Heart right ventricle (tissue), 16 donors: ENCODE data around the gene SEMA3A. TPM values are rescaled to one million over a fixed set of nuclear protein-coding genes. Genes with fewer than 3 reads are reported as not detected.

ENCODE experiments used
- ATAC-seq, 8 donors: fragments of 200-7000 bp; cut with Tn5 transposase; one replicate each; pipeline ENCODE4 v1.9.1; 2020; ENCODE audit warnings: mild to moderate bottlenecking in 8 of 8, moderate library complexity in 8 of 8, moderate number of reproducible peaks in 1 of 8
- DNase-seq, 2 donors: peaks; one replicate each; pipeline ENCODE4 v3.0.0-alpha.2; 2020
- H3K27ac ChIP-seq, 10 donors: fragments of 200-600 bp; sonication (generic) in 2 of 10; one replicate each; pipeline versions ENCODE4 v1.5.0 to v1.8.0; 2020 to 2022; ENCODE audit warnings: mild to moderate bottlenecking in 3 of 10
- H3K27me3 ChIP-seq, 7 donors: fragments of 200-600 bp; one replicate each; pipeline ENCODE4 v1.8.0; 2021 to 2022; ENCODE audit warnings: mild to moderate bottlenecking in 2 of 7
- H3K36me3 ChIP-seq, 9 donors: fragments of 200-600 bp; sonication (generic) in 1 of 9; one replicate each; pipeline versions ENCODE4 v1.5.0 to v1.8.0; 2020 to 2022; ENCODE audit warnings: mild to moderate bottlenecking in 2 of 9
- H3K4me1 ChIP-seq, 9 donors: fragments of 200-600 bp; sonication (generic) in 1 of 9; one replicate each; pipeline versions ENCODE4 v1.5.0 to v1.8.0; 2020 to 2022; ENCODE audit warnings: mild to moderate bottlenecking in 4 of 9
- H3K4me3 ChIP-seq, 10 donors: fragments of 200-600 bp; sonication (generic) in 2 of 10; one replicate each; pipeline versions ENCODE4 v1.5.0 to v1.8.0; 2020 to 2022; ENCODE audit warnings: mild to moderate bottlenecking in 7 of 10, moderate library complexity in 2 of 10
- H3K9me3 ChIP-seq, 11 donors: fragments of 200-600 bp in 10 of 11; sonication (generic) in 2 of 11; one replicate each; pipeline versions ENCODE4 v1.5.0 to v1.8.0; 2013 to 2022; ENCODE audit warnings: mild to moderate bottlenecking in 2 of 11, control low read depth in 1 of 11, moderate library complexity in 1 of 11
- CTCF ChIP-seq, 9 donors: fragments of 200-600 bp; sonication (generic) in 2 of 9; IDR thresholded peaks; one replicate each; pipeline versions ENCODE4 v1.5.0 to v1.8.0; 2021 to 2022; ENCODE audit warnings: antibody characterized with exemption in 9 of 9, mild to moderate bottlenecking in 5 of 9, moderate library complexity in 1 of 9
- WGBS, 2 donors: extraction: QIAGEN DNeasy Blood & Tissue Kit; methylation state at CpG; one replicate each; pipeline ENCODE4 v1.1.7; 2013; ENCODE audit warnings: inconsistent platforms in 1 of 2; 5-methylcytosine and 5-hydroxymethylcytosine counted together
- intact Hi-C, 10 donors: fragments of 100-400 bp; cut with DNase I; formaldehyde crosslinking; loops; one replicate each; pipeline versions ENCODE4 v1.11.1 to v1.14.2; 2022
- polyA plus RNA-seq, 2 donors: library from polyadenylated mRNA; stranded (reverse); fragments of 200-250 nt; gene quantifications; one replicate each; pipeline ENCODE4 v1.2.3, GENCODE V29; 2013
- total RNA-seq, 10 donors: library from RNA; stranded (reverse); fragmentation: NEBNext Ultra II Directional in 3 of 10; extraction: Animal tissue kit (Norgen Biotek cat#: 25700) in 3 of 10; gene quantifications; one replicate each; pipeline versions ENCODE4 v1.2.1 to v1.2.4, GENCODE V29; 2021 to 2023
- donor health status: Arrhythmogenic right ventricular cardiomyopathy.
- donor health status: ischemic (EF 13 %, LVEDD 7.1; RV severe dilation, severe dysfunction).
- donor health status: healthy with polysubstance abuse.
- donor health status: DM: no; HTN: yes; CAD: no.
- donor health status: DM: no; HTN: no; CAD: no.
- donor health status: ischemic (EF 25% LVEDD 6.9; RV normal size, moderate dysfunction).
- donor health status: ischemic (EF 25% LVEDD 5.7; RV mildly dilated, moderate dysfunction).
- donor health status: healthy.
- donor health status: DM: yes; HTN: yes; CAD: no.
- donor health status: Ischemic cardiomyopathy.
- donor health status: ischemic (EF 35%, LVEDD 5.7; RV mildly dilated, moderate dysfunction).
- donor health status: nonischemic (EF 11% LVEDD 7.7; RV severe dilation, severe dysfunction).
- donor health status: DM: yes; HTN: yes; CAD: no.
- donor health status: PGD.
- donor health status: ischemic (EF 29% LVEDD 5.4; RV normal size, mild dysfunction).
- donor health status: nonischemic (EF 23%, LVEDD 6.1; RV moderate dilation, normal function).

SEMA3A gene
- total and polyA plus RNA-seq, 12 donors: 0.19 to 5.3 (median 1.5) TPM

DNA sequence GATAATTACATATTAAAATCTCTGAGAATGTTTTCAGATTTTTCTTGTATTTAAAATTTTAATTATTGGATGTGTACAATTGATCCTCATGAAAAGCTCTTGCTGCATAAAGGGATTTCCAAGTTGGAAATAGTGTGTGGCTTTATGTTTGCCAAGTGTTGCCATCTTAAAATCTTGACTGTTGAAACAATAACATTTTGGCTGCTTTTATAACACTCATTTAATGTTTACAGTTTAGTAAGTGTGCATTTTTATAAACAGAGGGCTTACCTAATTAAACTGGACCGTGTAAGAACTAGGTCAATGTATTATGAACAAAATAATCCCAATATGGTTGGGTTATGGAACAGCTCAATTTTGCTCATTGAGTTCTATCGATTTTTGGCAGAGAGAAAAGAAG is 23.9 kb downstream of the SEMA3A start:
- intact Hi-C loops: no loop called here
- no peak overlapping the region for H3K27ac ChIP-seq
- DNase-seq (no peak), ATAC-seq (no peak)
- no peaks in the 10 kb centered on the region for H3K4me1 ChIP-seq
- 88 to 91% methylated on average over 2 of the region's 2 CpGs for WGBS, 2 donors
- H3K27me3 ChIP-seq: no peaks in the 10 kb centered on the region
- no peak overlapping the region for H3K4me3 ChIP-seq
- peaks cover 0 to 9% (median 0%) of the 10 kb centered on the region in 11 donors for H3K9me3 ChIP-seq
- no peaks in the 10 kb centered on the region for H3K36me3 ChIP-seq
- TF ChIP-seq CTCF (IDR thresholded peaks at IDR 0.05): no peak

GRCh38 chr7:84162584-84162983 is 32.0 kb downstream of the SEMA3A start:
- intact Hi-C loops: no loop called here
- Histone ChIP-seq H3K4me1 (no peaks in the 10 kb centered on the region), H3K36me3 (no peaks in the 10 kb centered on the region), H3K9me3 (no peaks in the 10 kb centered on the region), H3K4me3 (no peak overlapping the region), H3K27me3 (no peaks in the 10 kb centered on the region), H3K27ac (no peak overlapping the region)
- no peak for ATAC-seq
- DNase-seq: no peak
- TF ChIP-seq CTCF (IDR thresholded peaks at IDR 0.05): no peak
- 81 to 86% methylated on average over 1 of the region's 1 CpG for WGBS, 2 donors

GRCh38 chr7:84162125-84162524 is 32.5 kb downstream of the SEMA3A start:
- intact Hi-C loops: no loop called here
- H3K27ac ChIP-seq: no peak overlapping the region
- no peak for ATAC-seq

DNA sequence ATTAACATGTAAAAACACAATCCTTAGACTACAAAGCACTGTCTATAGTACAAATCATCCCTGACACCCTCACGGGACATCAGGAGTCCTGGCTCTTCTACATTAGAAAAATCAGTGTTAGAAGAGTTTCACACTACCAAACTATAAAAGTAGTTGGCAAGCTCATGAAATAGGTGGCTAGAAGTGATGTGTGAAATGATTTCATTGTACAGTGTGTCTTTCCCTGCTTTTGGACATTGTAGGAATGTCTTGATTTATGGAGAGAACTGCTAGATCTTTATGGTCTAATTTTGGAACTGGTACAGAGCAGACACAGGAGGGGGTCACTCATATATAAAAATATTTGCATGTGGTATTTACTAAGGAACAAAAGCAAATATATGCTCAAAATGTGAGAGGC is 33.2 kb downstream of the SEMA3A start:
- intact Hi-C loops: no loop called here

More at GRCh38 chr7:84162125-84162524, 32.5 kb downstream of the SEMA3A start:
- no peak for TF ChIP-seq CTCF (IDR thresholded peaks at IDR 0.05)
- H3K4me1 ChIP-seq: no peaks in the 10 kb centered on the region
- H3K4me3 ChIP-seq: no peak overlapping the region
- DNase-seq: no peak
- H3K27me3 ChIP-seq: no peaks in the 10 kb centered on the region
- no peaks in the 10 kb centered on the region for H3K9me3 ChIP-seq
- H3K36me3 ChIP-seq: no peaks in the 10 kb centered on the region

More for the DNA sequence above, 33.2 kb downstream of the SEMA3A start:
- Histone ChIP-seq H3K4me3 (no peak overlapping the region), H3K4me1 (no peaks in the 10 kb centered on the region), H3K36me3 (no peaks in the 10 kb centered on the region), H3K27ac (no peak overlapping the region), H3K9me3 (no peaks in the 10 kb centered on the region), H3K27me3 (no peaks in the 10 kb centered on the region)
- 85 to 94% methylated on average over 1 of the region's 1 CpG for WGBS, 2 donors
- TF ChIP-seq CTCF (IDR thresholded peaks at IDR 0.05): no peak
- DNase-seq (no peak), ATAC-seq (no peak)
